Left lung (tissue), 10 donors: Measurements from ENCODE around the gene ISM2. TPM values are rescaled to one million over a fixed set of nuclear protein-coding genes. Genes with fewer than 3 reads are reported as not detected.

Experiments used
- ATAC-seq: fragments of 200-7000 bp; cut with Tn5 transposase; one replicate; pipeline ENCODE4 v1.9.1; 2020; ENCODE audit warnings: moderate library complexity
- DNase-seq, 4 donors: peaks; one replicate each; pipeline ENCODE4 v3.0.0-alpha.2; 2013 to 2020
- H3K27ac ChIP-seq, 2 donors: fragments of 200-600 bp; sonication (generic) in 1 of 2; one replicate each; pipeline versions ENCODE4 v1.5.0 to v1.8.0; 2020 to 2021
- H3K27me3 ChIP-seq, 2 donors: fragments of 200-600 bp; sonication (generic) in 1 of 2; one replicate each; pipeline versions ENCODE4 v1.5.0 to v1.8.0; 2020 to 2021
- H3K36me3 ChIP-seq, 2 donors: fragments of 200-600 bp; sonication (generic) in 1 of 2; one replicate each; pipeline versions ENCODE4 v1.5.0 to v1.8.0; 2020 to 2021
- H3K4me1 ChIP-seq, 2 donors: fragments of 200-600 bp; one replicate each; pipeline ENCODE4 v1.8.0; 2021
- H3K4me3 ChIP-seq, 2 donors: fragments of 200-600 bp; sonication (generic) in 1 of 2; one replicate each; pipeline versions ENCODE4 v1.5.0 to v1.8.0; 2020 to 2021; ENCODE audit warnings: mild to moderate bottlenecking in 1 of 2
- H3K9me3 ChIP-seq, 2 donors: fragments of 200-600 bp; sonication (generic) in 1 of 2; one replicate each; pipeline versions ENCODE4 v1.5.0 to v1.8.0; 2020 to 2021
- intact Hi-C, 2 donors: fragments of 100-400 bp; cut with DNase I; formaldehyde crosslinking; loops; one replicate each; pipeline versions ENCODE4 v1.11.2 to v1.14.2; 2022
- polyA plus RNA-seq, 6 donors: library from polyadenylated mRNA; unstranded; fragments of 120-200 nt; gene quantifications; one replicate each; pipeline ENCODE4 v1.2.1, GENCODE V29; 2013; ENCODE audit not compliant: insufficient read length in 6 of 6
- total RNA-seq, 2 donors: library from RNA; stranded (reverse); fragmentation: NEBNext Ultra II Directional; extraction: Animal tissue kit (Norgen Biotek cat#: 25700); gene quantifications; one replicate each; pipeline ENCODE4 v1.2.1, GENCODE V29; 2021
- TF ChIP-seq, protein P1 (sequence below), 2 donors: fragments of 200-600 bp; sonication (generic) in 1 of 2; IDR thresholded peaks; one replicate each; pipeline versions ENCODE4 v1.5.0 to v1.8.0; 2021; ENCODE audit warnings: antibody characterized with exemption in 2 of 2
- donor health status: DM: no; HTN: yes; CAD: no.
- donor health status: DM: no; HTN: no; CAD: no.

ISM2 gene
- total and polyA plus RNA-seq, 8 donors: 0.17 TPM; not detected in 7

DNA sequence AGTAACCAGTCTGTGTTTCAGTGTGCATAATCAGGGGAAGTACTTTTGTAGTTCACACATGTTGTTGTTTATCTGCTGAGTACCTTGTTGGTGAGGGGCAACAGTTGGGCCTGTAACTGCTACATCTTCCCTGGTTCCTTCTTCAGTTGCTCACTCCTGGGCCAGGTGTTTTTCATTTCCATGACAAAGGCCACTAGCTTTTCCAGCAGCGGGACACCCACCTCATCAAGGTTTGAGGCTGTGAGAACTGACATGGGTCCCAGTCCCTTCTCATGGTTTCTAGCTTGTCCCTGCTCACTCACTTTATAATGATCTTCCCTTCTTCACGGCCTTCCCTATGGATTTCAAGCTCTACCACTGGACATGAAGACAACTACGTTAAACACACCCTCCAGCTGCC lies 73.8 kb downstream of the ISM2 start:
- no peaks in the 10 kb centered on the region for H3K27me3 ChIP-seq
- H3K27ac ChIP-seq: no peak overlapping the region
- intact Hi-C loops: no loop called here
- H3K9me3 ChIP-seq: peaks cover 0 to 9% of the 10 kb centered on the region in 2 donors
- TF ChIP-seq, protein P1, sequence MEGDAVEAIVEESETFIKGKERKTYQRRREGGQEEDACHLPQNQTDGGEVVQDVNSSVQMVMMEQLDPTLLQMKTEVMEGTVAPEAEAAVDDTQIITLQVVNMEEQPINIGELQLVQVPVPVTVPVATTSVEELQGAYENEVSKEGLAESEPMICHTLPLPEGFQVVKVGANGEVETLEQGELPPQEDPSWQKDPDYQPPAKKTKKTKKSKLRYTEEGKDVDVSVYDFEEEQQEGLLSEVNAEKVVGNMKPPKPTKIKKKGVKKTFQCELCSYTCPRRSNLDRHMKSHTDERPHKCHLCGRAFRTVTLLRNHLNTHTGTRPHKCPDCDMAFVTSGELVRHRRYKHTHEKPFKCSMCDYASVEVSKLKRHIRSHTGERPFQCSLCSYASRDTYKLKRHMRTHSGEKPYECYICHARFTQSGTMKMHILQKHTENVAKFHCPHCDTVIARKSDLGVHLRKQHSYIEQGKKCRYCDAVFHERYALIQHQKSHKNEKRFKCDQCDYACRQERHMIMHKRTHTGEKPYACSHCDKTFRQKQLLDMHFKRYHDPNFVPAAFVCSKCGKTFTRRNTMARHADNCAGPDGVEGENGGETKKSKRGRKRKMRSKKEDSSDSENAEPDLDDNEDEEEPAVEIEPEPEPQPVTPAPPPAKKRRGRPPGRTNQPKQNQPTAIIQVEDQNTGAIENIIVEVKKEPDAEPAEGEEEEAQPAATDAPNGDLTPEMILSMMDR (IDR thresholded peaks at IDR 0.05): no peak
- H3K4me3 ChIP-seq: no peak overlapping the region
- ATAC-seq (no peak), DNase-seq (no peak)
- H3K4me1 ChIP-seq: no peaks in the 10 kb centered on the region
- H3K36me3 ChIP-seq: peaks cover 6 to 92% of the 10 kb centered on the region in 2 donors

Other genes with a start within 250 kb of the ISM2 start
- gene NGB, start 227.6 kb downstream of the ISM2 start, total RNA-seq: not detected
- not detected for gene NGB, start 227.6 kb downstream of the ISM2 start, polyA plus RNA-seq
- 10 to 100 TPM; 29.3 to 32.8 TPM for gene POMT2, start 177.9 kb downstream of the ISM2 start, total RNA-seq
- gene POMT2, start 177.9 kb downstream of the ISM2 start, polyA plus RNA-seq: 10 to 100 TPM; 25.5 to 34.3 (median 31.7) TPM
- 10 to 100 TPM; 11.6 to 13.6 TPM for gene GSTZ1, start 177.8 kb downstream of the ISM2 start, total RNA-seq
- 10 to 100 TPM; 14.9 to 26.7 (median 20.5) TPM for gene GSTZ1, start 177.8 kb downstream of the ISM2 start, polyA plus RNA-seq
- gene TMED8, start 121.7 kb downstream of the ISM2 start, total RNA-seq: 10 to 100 TPM; 12.7 to 15.9 TPM
- 10 to 100 TPM; 15.1 to 19.8 (median 17.3) TPM for gene TMED8, start 121.7 kb downstream of the ISM2 start, polyA plus RNA-seq
- 1 to 10 TPM; 1.7 to 2.2 TPM for gene SAMD15, start 121.4 kb downstream of the ISM2 start, total RNA-seq
- 1 to 10 TPM; 3.6 to 5.7 (median 4.5) TPM for gene SAMD15, start 121.4 kb downstream of the ISM2 start, polyA plus RNA-seq
- under 1 TPM; 0.26 to 0.45 TPM for gene NOXRED1, start 75.3 kb downstream of the ISM2 start, total RNA-seq
- 1 to 10 TPM; 1.4 to 2.5 (median 2.0) TPM for gene NOXRED1, start 75.3 kb downstream of the ISM2 start, polyA plus RNA-seq
- 10 to 100 TPM; 15.4 to 16.3 TPM for gene VIPAS39, start 41.2 kb downstream of the ISM2 start, total RNA-seq
- gene VIPAS39, start 41.2 kb downstream of the ISM2 start, polyA plus RNA-seq: 10 to 100 TPM; 28.3 to 40.4 (median 31.6) TPM
- gene AHSA1, start 40.7 kb downstream of the ISM2 start, total RNA-seq: 100 to 1,000 TPM; 111 to 150 TPM
- 100 to 1,000 TPM; 143 to 203 (median 182) TPM for gene AHSA1, start 40.7 kb downstream of the ISM2 start, polyA plus RNA-seq
- gene SPTLC2, start 117.8 kb upstream of the ISM2 start, total RNA-seq: 10 to 100 TPM; 40.7 to 44.0 TPM
- gene SPTLC2, start 117.8 kb upstream of the ISM2 start, polyA plus RNA-seq: 10 to 100 TPM; 32.9 to 39.0 (median 36.5) TPM
- 1 to 10 TPM; 8.6 to 8.8 TPM for gene ALKBH1, start 209.2 kb upstream of the ISM2 start, total RNA-seq
- 10 to 100 TPM; 14.6 to 18.8 (median 15.2) TPM for gene ALKBH1, start 209.2 kb upstream of the ISM2 start, polyA plus RNA-seq
- 10 to 100 TPM; 69.7 to 93.9 TPM for gene SLIRP, start 209.3 kb upstream of the ISM2 start, total RNA-seq
- 10 to 100 TPM; 68.6 to 83.6 (median 75.1) TPM for gene SLIRP, start 209.3 kb upstream of the ISM2 start, polyA plus RNA-seq